ENCODE data around the gene NIT2.

The NIT2 gene

DNA sequence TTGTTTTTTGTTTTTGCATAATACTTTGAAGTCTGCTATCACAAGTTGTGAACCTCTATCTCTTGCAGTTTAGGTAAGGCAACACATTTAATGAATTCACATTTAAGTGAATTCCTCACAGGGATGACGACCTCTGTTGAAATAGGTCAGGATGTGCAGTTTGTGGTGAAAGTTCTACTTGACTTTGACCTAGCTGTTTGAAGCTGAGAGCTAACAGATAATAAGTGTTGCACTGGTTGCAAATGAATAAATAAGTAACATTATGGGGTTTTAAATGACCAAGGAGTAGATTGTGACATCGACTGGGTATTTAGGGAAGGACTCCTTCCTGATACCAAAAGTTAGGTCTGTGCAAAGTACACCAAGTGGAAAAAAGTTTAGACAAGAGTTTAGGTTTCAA lies 23.9 kb downstream of the NIT2 start:
- in situ Hi-C loops (cut with HindIII; ENCODE audit: low pct_ligation_motif_present, low sequenced_read_pairs), result no loop called here
- Histone ChIP-seq H3K36me3 (replicated peaks) (peaks cover 20% of the 10 kb centered on the region), H3K27ac (no peak overlapping the region), H3K27me3 (replicated peaks) (no peaks in the 10 kb centered on the region), H3K4me3 (ENCODE audit: low read depth, low read length) (no peak overlapping the region)
- DNase-seq, result no peak
- TF ChIP-seq, protein P1, sequence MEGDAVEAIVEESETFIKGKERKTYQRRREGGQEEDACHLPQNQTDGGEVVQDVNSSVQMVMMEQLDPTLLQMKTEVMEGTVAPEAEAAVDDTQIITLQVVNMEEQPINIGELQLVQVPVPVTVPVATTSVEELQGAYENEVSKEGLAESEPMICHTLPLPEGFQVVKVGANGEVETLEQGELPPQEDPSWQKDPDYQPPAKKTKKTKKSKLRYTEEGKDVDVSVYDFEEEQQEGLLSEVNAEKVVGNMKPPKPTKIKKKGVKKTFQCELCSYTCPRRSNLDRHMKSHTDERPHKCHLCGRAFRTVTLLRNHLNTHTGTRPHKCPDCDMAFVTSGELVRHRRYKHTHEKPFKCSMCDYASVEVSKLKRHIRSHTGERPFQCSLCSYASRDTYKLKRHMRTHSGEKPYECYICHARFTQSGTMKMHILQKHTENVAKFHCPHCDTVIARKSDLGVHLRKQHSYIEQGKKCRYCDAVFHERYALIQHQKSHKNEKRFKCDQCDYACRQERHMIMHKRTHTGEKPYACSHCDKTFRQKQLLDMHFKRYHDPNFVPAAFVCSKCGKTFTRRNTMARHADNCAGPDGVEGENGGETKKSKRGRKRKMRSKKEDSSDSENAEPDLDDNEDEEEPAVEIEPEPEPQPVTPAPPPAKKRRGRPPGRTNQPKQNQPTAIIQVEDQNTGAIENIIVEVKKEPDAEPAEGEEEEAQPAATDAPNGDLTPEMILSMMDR (IDR thresholded peaks at IDR 0.05; ENCODE audit: low read depth, low read length, missing control alignments), result no peak

DNA sequence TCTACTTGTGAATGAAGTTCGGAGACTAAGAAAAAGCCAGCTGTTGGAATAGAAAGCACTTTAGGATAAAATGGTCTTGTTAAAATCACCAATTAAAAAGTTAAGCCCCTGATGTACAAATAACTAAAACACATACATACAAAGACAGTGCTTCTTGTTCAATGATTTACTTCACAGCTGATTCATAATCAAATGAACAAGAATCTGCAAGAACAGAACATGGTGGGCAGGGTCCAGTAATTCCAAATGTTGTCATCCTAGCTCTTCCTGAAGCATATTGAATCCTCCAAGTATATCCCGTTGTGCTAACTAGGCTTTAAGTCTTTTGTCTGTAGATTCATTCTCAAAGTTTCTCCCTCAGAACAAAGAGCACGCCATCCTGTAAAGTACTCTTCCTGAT lies 24.5 kb downstream of the NIT2 start:
- no peak overlapping the region for H3K27ac ChIP-seq
- in situ Hi-C loops (cut with HindIII; ENCODE audit: low pct_ligation_motif_present, low sequenced_read_pairs), result no loop called here
- DNase-seq, result no peak
- TF ChIP-seq, protein P1 (IDR thresholded peaks at IDR 0.05; ENCODE audit: low read depth, low read length, missing control alignments), result no peak
- H3K36me3 ChIP-seq (replicated peaks), result peaks cover 20% of the 10 kb centered on the region
- H3K4me3 ChIP-seq (ENCODE audit: low read depth, low read length), result no peak overlapping the region
- no peaks in the 10 kb centered on the region for H3K27me3 ChIP-seq (replicated peaks)

DNA sequence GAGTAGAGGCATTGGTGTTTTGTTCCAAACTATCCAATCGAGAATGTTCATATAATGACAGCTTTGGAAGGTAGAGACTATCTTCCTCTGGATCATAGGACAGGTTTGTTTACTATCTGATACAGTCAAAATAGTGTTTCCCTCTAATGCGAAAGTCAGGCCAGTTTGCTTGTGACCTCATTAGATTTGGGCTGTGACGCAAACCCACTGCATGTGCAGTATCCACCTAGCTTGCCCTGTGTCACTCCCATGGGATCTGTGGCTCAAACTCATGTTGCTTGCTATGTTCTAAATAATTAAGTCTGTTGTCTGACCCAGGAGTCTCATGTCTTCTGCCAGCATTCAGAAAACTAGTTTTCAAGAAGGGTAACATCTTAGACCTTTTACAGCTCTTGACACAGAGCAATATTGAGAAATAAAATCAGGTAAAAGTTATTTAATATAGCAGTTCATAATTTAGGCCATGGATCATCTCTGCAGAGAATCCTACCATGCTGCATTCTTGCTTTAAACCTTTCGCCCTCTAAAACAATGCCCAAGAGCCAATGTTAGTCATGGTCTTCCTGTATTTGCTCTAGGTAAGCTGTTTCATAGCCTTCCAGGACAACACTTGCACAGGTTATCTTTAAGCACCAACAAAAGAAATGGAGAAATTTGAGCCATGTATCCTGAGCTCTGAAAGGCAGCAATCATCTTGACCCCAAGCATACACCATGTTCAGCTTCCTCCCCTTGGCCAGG lies 26.4 kb downstream of the NIT2 start:
- H3K27me3 ChIP-seq (replicated peaks), result no peaks in the 10 kb centered on the region
- in situ Hi-C loops (cut with HindIII; ENCODE audit: low pct_ligation_motif_present, low sequenced_read_pairs), result no loop called here
- peaks cover 22% of the 10 kb centered on the region for H3K36me3 ChIP-seq (replicated peaks)
- TF ChIP-seq, protein P1 (IDR thresholded peaks at IDR 0.05; ENCODE audit: low read depth, low read length, missing control alignments), result no peak
- no peak for DNase-seq
- no peak overlapping the region for H3K27ac ChIP-seq
- H3K4me3 ChIP-seq (ENCODE audit: low read depth, low read length), result no peak overlapping the region

DNA sequence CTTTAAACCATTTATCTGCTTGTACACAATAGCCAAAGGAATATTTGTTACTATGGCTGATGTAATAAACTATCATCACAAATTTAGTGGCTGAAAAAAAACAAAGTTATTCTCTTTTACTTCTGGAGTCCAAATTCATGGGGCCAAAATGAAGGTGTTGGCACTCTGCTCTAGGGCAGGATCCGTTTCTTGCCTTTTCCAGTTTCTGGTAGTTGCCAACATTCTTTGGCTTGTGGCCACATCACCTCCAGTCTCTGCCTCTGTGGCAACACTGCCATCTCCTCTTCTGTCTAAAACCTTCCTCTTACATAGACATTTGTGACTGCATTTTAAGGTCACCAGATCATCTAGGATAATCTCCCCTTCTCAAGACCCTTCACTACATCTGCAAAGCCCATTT lies 27.3 kb downstream of the NIT2 start:
- TF ChIP-seq, protein P1 (IDR thresholded peaks at IDR 0.05; ENCODE audit: low read depth, low read length, missing control alignments), result no peak
- DNase-seq, result no peak
- H3K27me3 ChIP-seq (replicated peaks), result no peaks in the 10 kb centered on the region
- in situ Hi-C loops (cut with HindIII; ENCODE audit: low pct_ligation_motif_present, low sequenced_read_pairs), result no loop called here
- H3K4me3 ChIP-seq (ENCODE audit: low read depth, low read length), result no peak overlapping the region
- H3K27ac ChIP-seq, result no peak overlapping the region
- H3K36me3 ChIP-seq (replicated peaks), result peaks cover 29% of the 10 kb centered on the region

DNA sequence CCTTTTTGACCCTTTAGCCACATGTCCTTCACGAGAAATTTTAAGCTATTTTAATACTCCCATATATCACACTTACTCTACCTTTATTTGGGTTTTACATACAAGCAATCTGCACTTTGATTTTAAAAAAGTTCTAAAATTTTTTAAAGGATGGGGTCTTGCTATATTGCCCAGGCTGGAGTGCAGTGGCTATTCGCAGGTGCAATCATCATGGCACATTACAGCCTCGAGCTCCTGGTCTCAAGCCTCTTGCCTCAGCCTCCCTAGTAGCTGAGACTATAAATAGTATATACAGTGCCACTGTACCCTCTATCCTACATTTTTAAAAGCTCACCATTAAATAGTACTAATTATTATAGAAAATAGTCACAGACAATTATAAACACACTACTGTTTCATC lies 29.9 kb downstream of the NIT2 start:
- Histone ChIP-seq H3K36me3 (replicated peaks) (peaks cover 39% of the 10 kb centered on the region), H3K27me3 (replicated peaks) (no peaks in the 10 kb centered on the region), H3K4me3 (ENCODE audit: low read depth, low read length) (no peak overlapping the region), H3K27ac (no peak overlapping the region)
- TF ChIP-seq, protein P1 (IDR thresholded peaks at IDR 0.05; ENCODE audit: low read depth, low read length, missing control alignments), result no peak
- in situ Hi-C loops (cut with HindIII; ENCODE audit: low pct_ligation_motif_present, low sequenced_read_pairs), result no loop called here
- DNase-seq, result no peak

DNA sequence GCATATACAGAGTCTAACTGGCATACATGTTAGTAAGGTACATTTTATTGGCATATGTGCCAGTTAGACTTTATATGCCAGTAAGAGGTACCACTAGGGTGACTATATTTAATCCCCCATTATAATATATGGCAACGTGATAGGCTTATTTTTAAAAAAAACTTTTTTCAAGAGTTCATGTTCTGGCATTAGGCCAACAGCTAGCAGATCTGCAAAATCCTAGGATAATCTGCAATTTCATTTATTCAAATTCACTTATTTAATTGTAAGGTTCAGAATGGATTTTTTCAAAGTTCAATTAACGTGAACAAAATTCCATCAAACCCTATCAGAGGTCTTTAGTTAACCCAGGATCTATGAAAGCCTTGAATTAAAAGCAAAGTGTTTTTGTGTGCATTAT lies 31.9 kb downstream of the NIT2 start:
- in situ Hi-C loops (cut with HindIII; ENCODE audit: low pct_ligation_motif_present, low sequenced_read_pairs), result no loop called here
- Histone ChIP-seq H3K4me3 (ENCODE audit: low read depth, low read length) (no peak overlapping the region), H3K27me3 (replicated peaks) (no peaks in the 10 kb centered on the region), H3K27ac (no peak overlapping the region), H3K36me3 (replicated peaks) (peaks cover 39% of the 10 kb centered on the region)
- DNase-seq, result no peak
- TF ChIP-seq, protein P1 (IDR thresholded peaks at IDR 0.05; ENCODE audit: low read depth, low read length, missing control alignments), result no peak

Data from brain microvascular endothelial cell (primary cell).